HepG2 (cell line): ENCODE results near the gene AGER. TPM values are rescaled to one million over a fixed set of nuclear protein-coding genes. Genes with fewer than 3 reads are reported as not detected.

Experiments used
- AKNA ChIP-seq: sonication (generic); formaldehyde crosslinking; IDR thresholded peaks from 2 replicates; pipeline ENCODE4 v1.4.0; 2020; ENCODE audit warnings: missing genetic modification reagents, borderline replicate concordance
- CENPX ChIP-seq: sonication (generic); formaldehyde crosslinking; IDR thresholded peaks from 2 replicates; pipeline ENCODE4 v1.9.0; 2021; ENCODE audit warnings: mild to moderate bottlenecking, missing genetic modification reagents, moderate library complexity
- CHCHD3 ChIP-seq: sonication (generic); formaldehyde crosslinking; IDR thresholded peaks from 2 replicates; pipeline ENCODE4 v1.8.0; 2022; ENCODE audit warnings: mild to moderate bottlenecking, missing genetic modification reagents, moderate library complexity
- DBP ChIP-seq: sonication (generic); formaldehyde crosslinking; IDR thresholded peaks from 2 replicates; pipeline ENCODE4 v1.4.0; 2020; ENCODE audit warnings: missing genetic modification reagents; ENCODE audit errors: not compliant biosample characterization
- EZH2 ChIP-seq: conservative IDR thresholded peaks from 2 replicates; pipeline ENCODE4 v1.6.1; 2012; ENCODE audit warnings: mild to moderate bottlenecking, low read depth, low read length, moderate library complexity
- HMG20A ChIP-seq: IDR thresholded peaks from 2 replicates; pipeline ENCODE4 v1.6.1; 2016; ENCODE audit warnings: borderline replicate concordance
- ISL2 ChIP-seq: sonication (generic); formaldehyde crosslinking; IDR thresholded peaks from 2 replicates; pipeline ENCODE4 v1.5.0; 2020; ENCODE audit warnings: missing genetic modification reagents
- KAT8 ChIP-seq: IDR thresholded peaks from 2 replicates; pipeline ENCODE4 v1.6.1; 2016; ENCODE audit warnings: missing genetic modification reagents, missing compliant biosample characterization
- KLF16 ChIP-seq, 2 experiments: sonication (generic) in 1 of 2; formaldehyde crosslinking in 1 of 2; IDR thresholded peaks; 2 replicates each; pipeline versions ENCODE4 v1.6.1 to v1.8.0; 2016 to 2023; ENCODE audit warnings: missing genetic modification reagents in 2 of 2, missing compliant biosample characterization in 1 of 2
- MIER3 ChIP-seq: IDR thresholded peaks from 2 replicates; pipeline ENCODE4 v1.6.1; 2016; ENCODE audit warnings: missing compliant biosample characterization, borderline replicate concordance
- MZF1 ChIP-seq: sonication (generic); formaldehyde crosslinking; IDR thresholded peaks from 2 replicates; pipeline ENCODE4 v1.8.1; 2023; ENCODE audit warnings: mild to moderate bottlenecking, missing genetic modification reagents, borderline replicate concordance
- RXRB ChIP-seq: IDR thresholded peaks from 2 replicates; pipeline ENCODE4 v1.6.1; 2016; ENCODE audit warnings: borderline replicate concordance, missing genetic modification reagents, missing compliant biosample characterization
- SUZ12 ChIP-seq: fragments of 150-350 bp; IDR thresholded peaks from 2 replicates; pipeline ENCODE4 v1.6.1; 2014; ENCODE audit warnings: low read depth, low read length
- ZFP91 ChIP-seq: sonication (generic); formaldehyde crosslinking; IDR thresholded peaks from 2 replicates; pipeline ENCODE4 v1.9.0; 2022; ENCODE audit warnings: missing genetic modification reagents, mild to moderate bottlenecking, borderline replicate concordance
- ZNF3 ChIP-seq: IDR thresholded peaks from 2 replicates; pipeline ENCODE4 v1.7.0; 2017; ENCODE audit warnings: inconsistent platforms
- ZNF335 ChIP-seq: sonication (generic); formaldehyde crosslinking; IDR thresholded peaks from 2 replicates; pipeline ENCODE4 v1.4.0; 2020; ENCODE audit warnings: missing genetic modification reagents
- ZNF644 ChIP-seq: IDR thresholded peaks from 2 replicates; pipeline ENCODE4 v1.6.1; 2016; ENCODE audit warnings: low read depth
- ZNF709 ChIP-seq: sonication (generic); formaldehyde crosslinking; IDR thresholded peaks from 2 replicates; pipeline ENCODE4 v1.5.0; 2020; ENCODE audit warnings: mild to moderate bottlenecking, missing genetic modification reagents
- polyA plus RNA-seq, 8 experiments: library from polyadenylated mRNA; depleted of rRNA in 3 of 8; stranded (reverse) in 7 of 8; unstranded in 1 of 8; fragments of >200 nt; fragmentation: Illumina TruSeq in 4 of 8; extraction: Trizol in 4 of 8; gene quantifications; 2 replicates each; pipeline versions ENCODE4 v1.2.1 to v1.2.3, GENCODE V29; 2011 to 2016; ENCODE audit warnings: low read depth in 4 of 8, missing spikeins in 1 of 8, mixed read lengths in 1 of 8; ENCODE audit not compliant: insufficient read depth in 1 of 8
- total RNA-seq, 5 experiments: library from RNA; depleted of rRNA; stranded (reverse); fragments of >200 nt; fragmentation: Illumina TruSeq; extraction: Trizol; gene quantifications; 2 replicates each; pipeline ENCODE4 v1.2.3, GENCODE V29; 2016; ENCODE audit warnings: low read depth in 1 of 5
- TF ChIP-seq, protein P1 (sequence below): sonication (generic); formaldehyde crosslinking; IDR thresholded peaks from 2 replicates; pipeline ENCODE4 v1.4.0; 2020; ENCODE audit warnings: missing genetic modification reagents
- TF ChIP-seq, protein P2 (sequence below): sonication (generic); formaldehyde crosslinking; IDR thresholded peaks from 2 replicates; pipeline ENCODE4 v1.8.1; 2023; ENCODE audit warnings: mild to moderate bottlenecking, missing genetic modification reagents

AGER gene
- total and polyA plus RNA-seq, 2 of the 13 experiments (the other 11 are each of a cell fraction or from before 2014, with no cell fraction given): 1.9 to 5.1 TPM

- TF ChIP-seq ZFP91 (no peak; the same call in 1 of the 2 replicates), ZNF709 (no peak), RXRB (CRISPR knock-in tag) (no peak), EZH2 (no peak), MZF1 (CRISPR knock-in tag) (no peak), ISL2 (0 out of 2 replicates have a peak, but pooled peaks have one; percentile 11), AKNA (no peak), ZNF644 (CRISPR knock-in tag) (no peak), MIER3 (CRISPR knock-in tag) (peak; percentile 73; the same call in 1 of the 2 replicates), KLF16 (CRISPR knock-in tag; IDR thresholded peaks at IDR 0.05) (no peak), KAT8 (CRISPR knock-in tag) (peak; percentile 51; the same call in 1 of the 2 replicates), HMG20A (CRISPR knock-in tag) (no peak), SUZ12 (no peak), CHCHD3 (no peak), CENPX (CRISPR knock-in tag) (no peak), ZNF3 (0 out of 2 replicates have a peak, but pooled peaks have one; percentile 14), ZNF335 (CRISPR knock-in tag) (no peak), DBP (CRISPR knock-in tag) (no peak)
- TF ChIP-seq, protein P1, sequence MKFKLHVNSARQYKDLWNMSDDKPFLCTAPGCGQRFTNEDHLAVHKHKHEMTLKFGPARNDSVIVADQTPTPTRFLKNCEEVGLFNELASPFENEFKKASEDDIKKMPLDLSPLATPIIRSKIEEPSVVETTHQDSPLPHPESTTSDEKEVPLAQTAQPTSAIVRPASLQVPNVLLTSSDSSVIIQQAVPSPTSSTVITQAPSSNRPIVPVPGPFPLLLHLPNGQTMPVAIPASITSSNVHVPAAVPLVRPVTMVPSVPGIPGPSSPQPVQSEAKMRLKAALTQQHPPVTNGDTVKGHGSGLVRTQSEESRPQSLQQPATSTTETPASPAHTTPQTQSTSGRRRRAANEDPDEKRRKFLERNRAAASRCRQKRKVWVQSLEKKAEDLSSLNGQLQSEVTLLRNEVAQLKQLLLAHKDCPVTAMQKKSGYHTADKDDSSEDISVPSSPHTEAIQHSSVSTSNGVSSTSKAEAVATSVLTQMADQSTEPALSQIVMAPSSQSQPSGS (CRISPR knock-in tag): no peak
- TF ChIP-seq, protein P2, sequence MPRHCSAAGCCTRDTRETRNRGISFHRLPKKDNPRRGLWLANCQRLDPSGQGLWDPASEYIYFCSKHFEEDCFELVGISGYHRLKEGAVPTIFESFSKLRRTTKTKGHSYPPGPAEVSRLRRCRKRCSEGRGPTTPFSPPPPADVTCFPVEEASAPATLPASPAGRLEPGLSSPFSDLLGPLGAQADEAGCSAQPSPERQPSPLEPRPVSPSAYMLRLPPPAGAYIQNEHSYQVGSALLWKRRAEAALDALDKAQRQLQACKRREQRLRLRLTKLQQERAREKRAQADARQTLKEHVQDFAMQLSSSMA (CRISPR knock-in tag): peak; percentile 59; the same call in 1 of the 2 replicates
Observed at GRCh38 chr6:32190054-32190851, 6.2 kb upstream of the AGER start, which contains the start of gene PBX2 (continued).
